Tongue (tissue), 2 donors: Measurements from ENCODE around the gene CYB5R3. TPM values are rescaled to one million over a fixed set of nuclear protein-coding genes. Genes with fewer than 3 reads are reported as not detected.

Experiments used
- DNase-seq: peaks from one replicate; pipeline ENCODE4 v3.0.0-alpha.2; 2015
- total RNA-seq: library from RNA; depleted of rRNA; stranded (reverse); fragments of >200 nt; gene quantifications from one replicate; pipeline ENCODE4 v1.2.3, GENCODE V29; 2014

Gene CYB5R3
- total RNA-seq, 1 donor from 2014 or later, result 62.8 TPM

DNA sequence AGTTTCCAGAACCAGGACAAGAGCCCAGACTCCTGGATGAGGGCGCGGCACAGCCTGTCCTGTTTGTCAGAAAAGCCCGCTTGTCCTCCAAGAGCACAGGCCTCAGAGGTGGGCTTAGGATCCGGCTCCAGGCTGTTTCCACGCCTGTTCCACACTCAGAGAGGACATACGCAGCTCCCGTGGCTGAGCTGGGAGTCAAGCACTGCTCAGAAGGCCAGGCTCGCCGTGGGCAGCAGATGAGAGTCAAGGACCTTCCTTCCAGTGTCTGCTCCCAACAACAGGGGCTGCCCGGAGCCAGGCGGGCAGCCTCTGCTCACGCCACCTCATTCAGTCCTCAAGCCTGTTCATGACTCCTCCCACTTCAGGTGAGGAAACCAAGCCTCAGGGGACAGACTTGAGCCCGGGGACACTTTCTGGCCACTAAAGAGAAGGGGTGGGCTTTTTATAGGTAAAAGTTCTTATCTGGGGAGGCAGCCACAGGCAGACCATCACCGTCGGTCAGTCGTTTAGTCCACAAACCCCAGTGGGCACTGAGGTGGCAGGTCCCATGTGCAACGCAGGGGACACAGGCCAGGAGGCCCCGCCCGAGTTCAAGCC is 3.8 kb downstream of the CYB5R3 start:
- DNase-seq, result peak; percentile 56

DNA sequence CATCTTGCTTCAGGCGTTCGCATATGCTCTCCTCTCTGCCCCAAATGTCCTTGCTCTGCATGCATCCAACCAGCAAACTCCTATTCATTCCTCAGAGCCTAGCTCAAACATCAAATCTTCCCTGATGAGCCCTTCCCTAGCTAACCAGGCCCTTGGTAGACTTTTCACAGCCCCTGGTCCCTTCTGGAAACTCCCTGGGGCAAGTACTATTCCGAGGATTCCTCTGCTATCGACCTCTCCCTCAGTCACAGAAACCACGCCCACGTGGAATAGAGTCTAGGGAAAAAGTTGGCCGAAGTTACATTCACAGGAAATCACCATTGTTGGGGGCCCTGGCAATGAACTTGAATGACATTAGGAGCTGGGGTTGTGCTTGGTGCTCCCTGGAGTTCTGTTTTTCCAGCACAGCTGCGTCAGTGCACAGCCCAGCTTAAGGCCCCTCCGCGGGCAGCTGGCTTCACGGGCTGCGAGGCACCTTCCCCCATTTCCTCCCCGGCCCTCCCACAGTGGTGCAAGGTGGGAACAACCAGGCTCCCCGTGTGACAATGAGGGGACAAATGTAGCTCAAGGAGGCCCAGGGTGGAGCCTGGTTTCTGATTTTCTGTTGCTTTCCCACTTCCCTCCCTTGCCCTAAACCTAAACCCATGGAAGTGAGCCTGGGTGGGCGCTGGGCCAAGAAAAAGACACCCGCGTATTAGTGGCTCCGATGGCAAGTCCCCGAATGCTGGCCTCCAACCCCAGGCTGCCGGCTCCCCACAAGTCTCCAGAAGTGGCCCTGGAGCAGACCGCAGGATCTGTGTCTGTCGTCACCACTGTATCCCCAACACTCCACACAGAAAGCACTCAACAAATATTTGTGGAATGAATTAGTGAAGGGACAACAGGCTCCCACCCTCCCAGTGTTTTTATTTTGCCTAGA is 4.5 kb downstream of the CYB5R3 start:
- DNase-seq, result peak; percentile 77

DNA sequence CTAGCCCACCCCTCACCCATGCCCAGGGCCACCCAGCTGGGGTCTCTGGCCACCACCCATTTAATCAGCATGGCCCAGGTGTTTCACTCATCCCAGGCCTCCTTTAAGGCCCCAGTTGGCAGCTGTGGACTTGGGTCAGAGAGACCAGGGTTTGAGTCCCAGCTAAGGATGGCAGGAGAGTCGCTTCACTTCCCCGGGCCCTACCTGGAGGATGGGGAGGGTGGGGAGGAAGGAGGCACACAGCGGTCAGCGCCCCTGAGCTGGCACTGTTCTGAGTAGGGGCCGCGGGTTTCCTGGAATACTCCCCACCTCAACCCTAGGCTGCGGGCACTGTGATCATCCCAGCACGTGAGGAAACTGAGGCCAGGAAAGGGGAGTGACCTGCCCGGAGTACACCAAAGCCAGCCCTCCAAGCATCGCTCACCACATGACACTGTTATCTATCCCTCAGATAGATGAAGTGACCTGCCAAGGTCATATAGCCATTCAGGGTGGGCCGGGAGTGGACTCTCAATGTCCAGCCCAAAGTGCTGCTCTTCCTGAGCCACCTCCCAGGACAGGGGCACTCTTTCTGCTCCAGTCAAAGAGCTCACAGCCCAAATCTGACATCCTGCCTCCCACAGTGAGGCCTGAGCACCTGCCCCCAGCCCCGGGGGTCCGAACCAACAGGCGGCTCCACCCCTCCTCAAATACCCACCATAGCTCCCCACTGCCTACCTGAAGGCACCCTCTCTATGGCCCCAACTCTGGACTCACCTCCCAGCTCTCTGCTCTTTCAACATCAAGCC is 5.4 kb downstream of the CYB5R3 start:
- DNase-seq, result no peak

DNA sequence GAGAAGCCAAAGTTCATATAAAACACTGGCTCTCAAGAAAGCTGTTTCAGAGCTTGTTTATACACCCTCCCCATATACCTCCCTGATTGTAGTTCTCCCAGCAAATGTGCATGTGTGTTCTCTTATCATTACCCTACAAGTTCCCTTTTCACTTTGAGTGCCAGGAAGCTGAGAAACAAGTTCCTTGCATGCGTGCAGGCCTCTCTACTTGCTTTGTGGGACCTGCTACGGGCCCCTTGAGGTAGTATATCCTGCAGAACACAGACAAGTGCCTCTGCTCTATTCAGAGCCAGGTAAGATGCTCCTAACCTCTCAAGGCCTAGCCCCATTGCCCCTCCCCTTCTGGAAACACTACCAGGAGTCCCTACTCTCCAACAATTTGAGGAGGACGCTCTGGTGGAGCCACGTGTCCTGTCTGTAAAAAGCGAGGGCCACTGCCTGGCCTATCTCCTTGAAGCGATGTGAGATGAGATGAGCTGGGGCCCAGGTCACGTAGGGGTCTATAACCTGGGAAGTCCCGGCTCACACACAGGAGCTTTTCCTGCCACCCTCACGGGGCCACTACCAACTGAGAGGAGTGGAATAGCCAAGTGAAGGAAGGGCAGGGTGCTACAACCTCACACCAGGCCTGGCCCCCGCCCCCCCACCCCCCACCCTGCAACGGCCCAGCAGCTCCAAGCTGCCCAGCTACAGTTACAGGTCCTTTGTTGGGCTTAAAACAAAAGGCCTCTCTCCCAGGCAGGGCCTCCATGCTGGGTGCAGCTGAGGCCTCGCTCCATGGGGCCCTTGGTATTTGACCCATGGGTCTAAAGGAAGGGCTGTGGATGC is 6.2 kb downstream of the CYB5R3 start:
- no peak for DNase-seq

DNA sequence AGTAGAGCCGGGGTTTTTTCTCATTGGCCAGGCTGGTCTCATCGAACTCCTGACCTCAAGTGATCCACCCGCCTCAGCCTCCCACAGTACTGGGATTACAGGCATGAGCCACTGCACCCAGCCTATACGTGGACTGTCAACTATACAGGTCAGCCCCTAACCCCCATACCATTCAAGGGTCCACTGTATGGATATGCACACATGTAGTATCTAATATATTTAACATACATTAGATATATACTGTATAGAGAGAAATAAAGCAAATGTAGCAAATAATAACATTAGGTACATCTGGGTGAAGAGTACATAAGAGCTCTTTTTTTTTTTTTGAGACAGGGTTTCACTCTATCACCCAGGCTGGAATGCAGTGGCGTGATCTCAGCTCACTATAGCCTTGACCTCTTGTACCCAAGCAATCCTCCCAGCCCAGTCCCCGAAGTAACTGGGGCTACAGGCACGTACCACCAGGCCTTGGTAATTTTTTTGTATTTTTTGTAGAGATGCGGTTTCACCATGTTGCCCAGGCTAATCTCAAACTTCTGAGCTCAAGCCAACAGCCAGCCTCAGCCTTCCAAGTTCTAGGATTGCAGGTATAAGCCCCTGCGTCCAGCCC is 7.3 kb downstream of the CYB5R3 start:
- DNase-seq, result no peak

DNA sequence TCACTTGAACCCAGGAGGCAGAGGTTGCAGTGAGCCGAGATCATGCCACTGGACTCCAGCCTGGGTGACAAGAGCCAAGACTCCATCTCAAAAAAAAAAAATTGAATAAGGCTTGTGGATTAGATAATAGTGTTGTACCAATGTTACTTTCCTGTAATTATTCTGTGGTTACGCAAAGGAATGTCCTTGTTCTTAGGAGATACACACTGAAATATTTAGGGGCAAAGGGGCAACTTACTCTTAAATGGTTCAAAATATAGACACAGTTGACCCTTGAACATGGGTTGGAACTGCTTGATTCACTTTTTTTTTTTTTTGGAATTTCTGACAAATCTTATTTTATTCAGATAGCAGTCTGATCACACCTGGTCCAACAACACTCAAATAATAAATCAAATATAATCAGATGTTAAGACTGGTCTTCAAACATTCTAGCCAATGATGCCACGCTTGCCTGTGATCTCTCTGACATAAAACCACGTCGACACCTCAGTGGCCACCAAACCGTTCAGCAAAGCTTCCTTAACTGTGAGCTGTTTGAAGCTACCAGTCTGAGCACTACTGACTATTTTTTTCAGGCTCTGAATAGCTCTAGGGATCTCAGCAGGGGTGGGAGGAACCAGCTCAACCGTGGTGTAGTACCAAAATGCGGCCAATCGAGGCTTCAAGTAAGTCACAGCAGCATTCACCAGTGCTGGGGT is 9.5 kb downstream of the CYB5R3 start:
- DNase-seq, result no peak

DNA sequence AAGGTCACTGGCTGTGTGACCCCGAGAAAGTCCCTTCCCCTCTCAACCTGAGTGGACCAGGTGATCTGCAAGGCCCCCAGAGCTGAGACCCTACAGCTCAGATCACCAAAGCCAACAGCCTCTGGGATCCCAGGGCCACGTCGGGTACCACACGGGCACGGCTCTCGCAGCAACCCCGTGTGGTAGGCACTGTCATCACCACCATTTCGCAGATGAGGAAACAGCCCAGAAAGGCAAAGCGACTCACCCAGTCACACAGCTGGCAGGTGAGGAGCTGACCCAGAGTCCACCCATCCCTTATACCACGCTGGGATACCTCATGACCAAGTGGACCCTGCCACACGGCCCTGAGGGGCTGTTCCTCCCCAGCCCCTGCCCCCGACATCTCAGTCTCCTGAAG is 11.6 kb downstream of the CYB5R3 start:
- DNase-seq, result no peak

DNA sequence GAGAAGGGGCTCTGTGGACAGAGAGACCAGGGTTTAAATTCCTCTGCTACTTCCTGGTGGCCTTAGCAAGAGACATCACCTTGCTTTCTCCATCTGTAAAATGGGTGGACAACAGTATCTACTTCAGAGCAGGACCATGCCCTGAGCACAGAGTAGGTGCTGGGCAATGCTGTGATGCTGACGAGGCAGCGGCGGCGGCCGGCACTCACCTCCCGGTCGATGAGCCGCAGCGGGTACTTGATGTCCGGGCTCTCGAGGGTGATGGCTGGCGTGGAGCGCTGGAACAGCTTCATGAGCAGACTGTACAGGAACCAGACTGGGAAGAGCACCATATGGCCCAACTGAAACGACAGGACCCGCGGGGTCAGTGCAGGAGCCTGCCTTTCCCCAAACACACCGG is 12.7 kb downstream of the CYB5R3 start:
- DNase-seq, result no peak

DNA sequence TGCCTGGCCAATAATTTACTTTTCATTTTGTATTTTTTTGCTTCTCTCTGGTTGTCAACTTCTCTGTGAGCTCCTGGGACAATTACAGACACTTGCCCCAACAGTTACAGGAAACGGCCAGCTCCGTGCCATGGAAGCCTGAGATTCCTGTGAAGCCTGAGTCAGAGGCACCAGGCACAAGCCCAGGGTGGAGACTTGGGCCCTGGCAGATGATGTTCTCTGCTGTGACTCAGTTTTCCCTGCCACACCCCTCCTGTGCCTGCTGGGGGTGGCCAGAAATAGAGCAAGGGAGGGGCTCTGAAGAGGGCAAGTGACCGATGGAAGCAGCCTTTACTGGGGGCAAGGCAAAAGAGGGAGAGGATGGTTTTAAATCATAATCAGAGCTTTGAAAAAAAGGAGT is 13.7 kb downstream of the CYB5R3 start:
- peak; percentile 44 for DNase-seq

DNA sequence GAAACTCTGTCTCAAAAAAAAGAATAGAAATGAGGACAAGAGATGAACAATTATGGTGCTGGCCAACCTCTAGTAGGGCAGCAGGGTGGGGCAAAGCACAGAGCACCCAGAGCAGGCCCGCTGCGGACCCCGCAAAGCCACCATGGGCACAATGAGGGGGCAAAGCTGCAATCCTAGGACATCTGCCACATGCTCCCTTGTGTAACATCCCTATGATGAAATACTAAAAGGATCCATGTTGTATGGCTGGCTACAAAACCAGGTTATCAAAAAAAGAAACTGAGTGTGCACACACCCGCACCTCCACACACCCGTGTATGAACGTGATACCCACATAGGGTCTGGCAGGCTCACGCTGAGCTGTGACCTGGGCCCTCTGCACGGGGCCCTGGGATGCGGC is 16.2 kb downstream of the CYB5R3 start:
- no peak for DNase-seq

DNA sequence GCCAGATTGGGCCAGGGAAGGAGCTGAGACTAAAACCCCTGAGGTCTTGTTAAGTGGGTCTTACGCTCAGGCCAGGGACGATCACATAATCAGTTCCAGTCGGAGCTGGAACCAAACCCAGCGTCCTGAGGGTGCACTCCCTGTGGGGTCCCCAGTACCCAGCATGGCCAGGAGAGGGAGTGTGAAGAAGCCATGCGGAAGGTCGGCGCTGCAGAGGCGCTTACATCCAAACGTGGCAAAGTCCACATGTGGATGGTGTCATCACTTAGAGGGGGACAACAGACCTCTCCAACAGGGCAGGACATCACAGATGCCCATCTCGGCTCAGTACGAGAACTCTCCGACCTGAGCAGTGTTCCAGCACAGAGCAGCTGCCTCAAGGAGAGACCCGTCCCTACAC is 17.1 kb downstream of the CYB5R3 start:
- DNase-seq, result no peak

DNA sequence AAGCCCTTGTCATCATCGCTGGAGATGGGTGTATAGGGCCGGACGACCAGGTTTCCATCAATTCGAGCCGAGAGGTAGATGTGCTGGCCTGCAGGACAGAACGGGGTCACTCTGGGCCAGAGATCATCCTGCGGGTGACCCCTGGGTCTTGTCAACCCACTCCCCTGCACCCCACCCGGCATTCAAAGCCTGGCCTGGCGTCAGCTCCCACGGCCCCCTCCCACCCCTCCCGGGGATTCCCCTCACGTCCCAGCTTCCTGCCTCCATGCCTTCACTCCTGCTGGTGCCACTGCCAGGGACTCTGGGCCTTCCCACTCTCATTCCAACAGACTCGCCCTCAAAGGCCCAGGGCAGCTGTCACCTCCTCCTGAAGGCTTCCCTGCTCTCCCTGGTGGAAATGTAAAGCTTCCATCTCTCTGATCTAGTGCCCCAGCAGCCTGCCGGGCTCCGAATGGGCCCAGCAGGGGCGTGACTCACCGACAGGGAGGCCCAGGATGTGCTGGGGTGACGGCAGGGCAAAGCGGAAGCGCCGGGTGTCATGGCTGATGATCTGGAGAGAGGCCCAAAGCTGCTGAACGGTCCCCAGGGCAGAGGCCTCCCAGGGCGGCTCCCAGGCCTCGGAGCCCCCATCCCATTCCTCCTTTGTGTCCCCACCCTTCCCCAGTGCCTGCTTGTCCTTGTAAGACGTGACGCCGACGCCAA is 18.1 kb downstream of the CYB5R3 start:
- DNase-seq, result no peak

DNA sequence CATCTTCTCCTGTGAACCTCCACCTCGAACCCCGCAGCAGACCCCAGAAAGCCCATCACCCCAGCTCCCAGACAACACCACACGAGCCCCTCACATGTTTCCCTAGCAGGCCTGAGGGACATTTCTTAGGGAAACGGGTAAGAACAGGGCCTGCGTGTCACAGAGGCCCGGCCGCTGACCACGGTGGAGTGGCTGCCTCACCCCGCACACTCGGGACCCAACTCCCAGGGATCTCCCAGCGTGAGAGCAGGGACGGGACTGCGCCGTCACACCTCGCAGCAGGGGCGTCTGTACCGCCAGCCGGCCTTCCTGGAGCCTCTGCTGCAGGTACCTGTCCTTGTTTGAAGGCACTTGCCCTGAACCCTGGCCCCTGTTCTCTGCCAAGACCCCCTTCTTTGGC is 19.0 kb downstream of the CYB5R3 start:
- DNase-seq, result no peak

DNA sequence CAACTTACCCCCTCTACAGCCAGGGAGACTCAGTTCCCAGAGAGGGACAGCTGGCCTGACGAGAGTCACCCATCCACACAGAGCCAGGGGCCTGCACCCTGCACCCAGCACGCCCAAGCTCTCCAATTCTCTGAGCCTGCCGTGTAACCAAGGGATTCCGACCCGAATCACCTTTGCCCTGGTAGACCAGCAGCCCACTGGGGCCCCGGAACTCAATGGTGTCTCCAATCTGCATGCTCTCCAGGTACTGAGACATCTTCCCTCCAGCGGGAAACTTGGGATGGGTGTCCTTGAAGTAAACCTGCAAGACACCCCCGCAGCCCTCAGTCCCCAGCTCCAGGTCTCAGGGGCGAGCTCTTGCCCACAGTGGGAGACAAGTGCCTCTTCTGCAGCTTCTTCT is 21.2 kb downstream of the CYB5R3 start:
- no peak for DNase-seq

DNA sequence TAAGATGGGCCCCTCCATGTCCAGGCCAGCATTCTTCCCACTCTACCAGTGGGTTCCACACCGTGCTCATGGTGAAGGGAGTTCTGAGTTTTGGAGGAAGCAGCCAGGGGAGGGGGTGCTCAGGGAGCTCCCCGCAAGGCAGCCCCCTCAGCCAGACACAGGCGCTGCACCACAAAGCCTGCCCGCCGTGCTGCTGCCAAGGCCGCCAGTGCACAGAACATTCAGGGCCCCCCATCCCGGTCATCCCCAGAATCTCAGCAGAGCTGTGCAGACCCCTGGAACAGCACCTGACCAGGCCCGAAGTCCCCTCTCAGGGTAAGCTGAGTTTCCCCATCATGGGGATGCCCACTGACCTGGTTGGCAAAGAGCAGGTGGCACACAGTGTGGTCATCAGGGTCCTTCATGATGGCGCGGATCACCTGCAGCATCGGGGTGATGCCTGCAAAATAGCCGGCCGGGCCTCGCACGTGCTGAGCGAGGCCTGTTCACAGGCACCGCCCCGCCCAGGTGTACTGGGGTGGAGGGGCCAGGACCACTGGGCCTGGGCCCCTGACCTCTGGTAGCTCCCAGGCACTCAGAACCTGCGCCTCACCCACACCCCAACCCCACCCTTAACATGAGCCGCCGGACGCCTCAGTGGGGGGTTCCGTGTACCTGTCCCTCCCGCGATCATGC is 22.1 kb downstream of the CYB5R3 start:
- no peak for DNase-seq

DNA sequence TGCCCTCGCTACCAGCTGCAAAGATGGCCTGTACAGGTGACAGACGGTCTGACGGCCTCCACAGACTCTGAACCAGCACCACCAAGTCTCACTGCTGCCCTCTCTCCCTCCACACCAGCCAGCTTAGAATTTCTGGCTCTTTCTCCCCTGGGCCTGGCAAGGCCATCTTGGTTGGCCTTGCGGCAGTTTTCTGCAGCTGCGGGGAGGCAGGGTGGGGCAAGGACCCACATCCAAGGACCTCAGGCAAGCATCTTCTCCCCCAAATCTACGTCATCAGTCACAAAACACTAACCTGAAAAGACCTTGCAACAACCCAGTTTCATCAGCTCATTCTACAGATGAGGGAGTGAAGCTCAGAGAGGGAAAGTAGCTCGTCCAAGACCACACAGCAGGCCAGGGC is 22.8 kb downstream of the CYB5R3 start:
- DNase-seq, result no peak

DNA sequence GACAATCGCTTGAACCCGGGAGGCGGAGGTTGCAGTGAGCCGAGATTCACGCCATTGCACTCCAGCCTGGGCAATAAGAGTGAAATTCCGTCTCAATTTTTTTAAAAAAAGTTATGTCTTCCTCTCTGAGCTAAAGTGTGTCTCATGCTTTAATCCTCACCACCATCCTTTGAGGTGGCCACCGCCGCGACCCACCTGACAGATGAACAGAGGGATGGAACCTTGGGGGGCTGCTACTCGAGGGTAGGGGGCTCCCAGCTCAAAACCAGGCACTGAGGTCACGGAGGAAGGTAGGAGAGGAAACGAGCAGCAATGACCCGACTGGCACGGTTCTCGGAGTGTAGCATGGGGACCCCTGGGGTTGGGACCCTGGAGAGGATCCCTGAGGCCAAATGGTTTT is 23.8 kb downstream of the CYB5R3 start:
- no peak for DNase-seq

DNA sequence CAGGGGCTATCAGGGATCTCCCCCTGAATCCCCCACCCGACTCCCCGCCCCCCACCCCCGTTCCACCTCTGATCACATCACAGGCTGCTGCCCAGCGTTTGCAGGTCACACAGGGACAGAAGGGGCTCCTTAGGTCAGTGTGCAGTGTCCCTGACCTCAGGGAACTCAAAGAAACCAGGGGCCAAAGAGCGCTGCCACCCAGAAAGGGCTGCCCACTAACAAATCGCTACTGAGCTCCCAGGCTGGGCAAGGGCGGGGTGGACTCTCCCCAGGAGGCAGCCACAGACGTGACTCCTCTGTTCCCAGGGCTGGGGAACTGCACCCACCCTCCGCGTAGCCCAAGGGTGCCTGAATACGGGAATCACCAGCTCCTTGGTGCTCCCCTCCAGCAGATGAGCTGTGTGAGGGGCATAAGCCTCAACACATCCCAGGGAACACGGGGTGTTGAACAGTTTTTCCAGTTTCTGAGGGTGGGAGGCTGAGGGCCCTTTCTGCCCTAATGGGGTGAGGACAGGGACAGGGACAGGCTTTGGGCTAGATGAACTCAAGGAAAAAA is 24.6 kb downstream of the CYB5R3 start:
- DNase-seq, result no peak

DNA sequence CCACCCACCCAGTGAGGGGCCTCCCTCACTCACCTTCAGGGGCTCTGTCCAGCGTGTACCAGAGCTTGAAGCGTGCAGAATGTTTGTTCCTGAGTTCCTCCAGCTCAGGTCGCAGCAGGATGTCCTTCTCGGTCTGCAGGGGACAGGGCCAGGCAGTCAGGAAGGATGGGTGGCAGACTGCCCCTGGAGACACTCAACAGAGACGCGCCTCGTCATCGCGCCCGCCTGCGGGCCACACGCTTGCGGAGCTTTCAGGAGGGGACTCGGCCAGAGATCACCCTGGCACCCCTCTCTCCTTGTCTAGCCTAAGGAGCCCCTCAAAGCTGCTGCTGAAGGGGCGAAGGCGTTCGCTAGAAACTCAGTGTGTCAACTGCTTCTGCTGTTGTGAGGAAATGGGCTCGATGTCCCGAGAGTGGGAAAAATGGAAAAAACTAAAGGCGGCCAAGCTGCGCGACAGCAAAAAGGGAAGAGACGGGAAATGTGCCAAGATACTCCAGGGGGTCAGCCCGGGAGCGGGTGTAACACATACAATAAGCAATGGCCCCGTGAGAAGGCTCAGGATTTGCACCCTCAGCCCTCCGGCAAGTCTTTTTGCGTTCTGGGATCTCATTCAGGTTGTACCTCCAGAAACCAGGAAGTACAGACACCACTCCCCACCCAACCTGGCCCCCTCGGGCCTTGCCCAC is 25.3 kb downstream of the CYB5R3 start:
- no peak for DNase-seq
